GM12864 (cell line): ENCODE results near the gene NUP85.
"Not testable (repeated sequence)": the region's sequence is repeated elsewhere in the genome, so short reads cannot be mapped to it uniquely, and the experiment has no call there.

Source experiments
- DNase-seq: peaks from one replicate; pipeline ENCODE4 v3.0.0-alpha.2; 2011; ENCODE audit warnings: low read depth
- H3K4me3 ChIP-seq: 2 replicates; pipeline ENCODE4 v1.5.1; 2011; ENCODE audit warnings: mild to moderate bottlenecking, low read depth, low read length, control low read depth
- CTCF ChIP-seq: IDR thresholded peaks from 2 replicates; pipeline ENCODE4 v1.5.1; 2011; ENCODE audit warnings: low read depth, mild to moderate bottlenecking, moderate library complexity, low read length, control low read depth, inconsistent platforms; ENCODE audit errors: missing control alignments

Gene NUP85

GRCh38 chr17:75277664-75278071 is 72.2 kb downstream of the NUP85 start:
- no peak for DNase-seq
- no peak for TF ChIP-seq CTCF

GRCh38 chr17:75280189-75280588 is 74.7 kb downstream of the NUP85 start:
- DNase-seq: not testable (repeated sequence)

More at GRCh38 chr17:75277664-75278071, 72.2 kb downstream of the NUP85 start:
- no peak overlapping the region for H3K4me3 ChIP-seq

GRCh38 chr17:75285123-75285522 is 79.6 kb downstream of the NUP85 start:
- TF ChIP-seq CTCF: no peak
- DNase-seq: no peak
- H3K4me3 ChIP-seq: no peak overlapping the region

More at GRCh38 chr17:75280189-75280588, 74.7 kb downstream of the NUP85 start:
- not testable (repeated sequence) for H3K4me3 ChIP-seq
